ENCODE data around the gene SORD.

- TF ChIP-seq POLR2AphosphoS5 (IDR thresholded peaks at IDR 0.05; ENCODE audit: borderline replicate concordance, low read depth, low read length) (no peak), EZH2 (IDR thresholded peaks at IDR 0.05) (no peak)
These were observed 27.6 kb downstream of the SORD start for GRCh38 chr15:45050587-45050986.

Data from SK-N-MC (cell line).